MCF 10A (cell line): ENCODE measurements around the gene ST8SIA1. TPM values are rescaled to one million over a fixed set of nuclear protein-coding genes. Genes with fewer than 3 reads are reported as not detected.

ENCODE experiments used
- BruUV-seq: library from RNA; stranded (reverse); fragments of 400-500 nt; replicated peaks from 2 replicates; lab custom pipeline; 2021; lab: Mats Ljungman, UMichigan
- CTCF ChIA-PET: fragments of 300-600 bp; sonication (Branson Sonifier 250); formaldehyde crosslinking; extraction: SDS; loops from one replicate; lab custom pipeline; 2021; ENCODE audit warnings: antibody characterized with exemption, inconsistent platforms; lab: Yijun Ruan, JAX
- POLR2A ChIA-PET: fragments of 300-600, 350-650 bp; sonication (Branson Sonifier 250); formaldehyde crosslinking; extraction: SDS; loops from one replicate; lab custom pipeline; 2020; ENCODE audit warnings: antibody characterized with exemption, inconsistent platforms; lab: Yijun Ruan, JAX
- DNase-seq: peaks from one replicate; pipeline ENCODE4 v3.0.0-alpha.2; 2018; ENCODE audit not compliant: unreplicated experiment
- H3K27ac Mint-ChIP-seq: one replicate; pipeline ENCODE4 v1.8.0; 2022; ENCODE audit warnings: mild to moderate bottlenecking, low read depth, mixed read lengths; ENCODE audit not compliant: unreplicated experiment
- H3K27me3 Mint-ChIP-seq: one replicate; pipeline ENCODE4 v1.8.0; 2022; ENCODE audit warnings: mixed read lengths; ENCODE audit not compliant: insufficient read depth, unreplicated experiment
- H3K36me3 Mint-ChIP-seq: one replicate; pipeline ENCODE4 v1.8.0; 2022; ENCODE audit warnings: mild to moderate bottlenecking, moderate library complexity, mixed read lengths; ENCODE audit not compliant: insufficient read depth, unreplicated experiment
- H3K4me1 Mint-ChIP-seq: one replicate; pipeline ENCODE4 v1.8.0; 2022; ENCODE audit warnings: mixed read lengths; ENCODE audit not compliant: insufficient read depth, unreplicated experiment
- H3K4me3 Mint-ChIP-seq: one replicate; pipeline ENCODE4 v1.8.0; 2022; ENCODE audit warnings: mild to moderate bottlenecking, moderate library complexity, mixed read lengths; ENCODE audit not compliant: unreplicated experiment
- H3K9me3 Mint-ChIP-seq: one replicate; pipeline ENCODE4 v1.8.0; 2022; ENCODE audit warnings: mixed read lengths; ENCODE audit not compliant: unreplicated experiment
- intact Hi-C: fragments of 100-400 bp; cut with micrococcal nuclease; formaldehyde crosslinking; loops from 2 replicates; pipeline ENCODE4 v1.14.1; 2022
- total RNA-seq: library from RNA; stranded (reverse); gene quantifications from 2 replicates; pipeline ENCODE4 v1.2.3, GENCODE V29; 2022
- TF ChIP-seq, protein P1 (sequence below): fragments of 200-600 bp; IDR thresholded peaks from one replicate; pipeline ENCODE4 v1.8.0; 2022; ENCODE audit warnings: antibody characterized with exemption, mild to moderate bottlenecking; ENCODE audit not compliant: unreplicated experiment

Gene ST8SIA1
- total RNA-seq, 1 experiment from 2014 or later: 3.8 TPM

DNA sequence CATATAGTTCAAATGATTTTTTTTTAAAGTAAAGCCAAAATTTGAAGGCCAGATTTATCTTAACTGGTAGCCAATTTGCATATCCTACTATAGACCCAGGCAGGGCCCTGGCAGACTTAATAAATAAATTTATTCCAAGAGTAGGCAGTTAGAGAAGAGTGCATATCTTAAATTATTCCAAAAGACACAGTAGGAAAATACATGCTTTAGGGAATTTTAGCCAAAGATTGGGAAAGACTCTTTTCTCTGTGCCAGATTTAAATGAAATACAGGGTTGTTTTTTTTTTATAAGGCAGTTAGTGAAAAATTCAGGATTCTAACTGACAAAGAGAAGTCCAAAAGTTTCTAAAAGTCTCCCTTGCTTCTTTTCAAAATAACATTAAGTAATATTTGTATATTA lies 65.5 kb downstream of the ST8SIA1 start:
- POLR2A ChIA-PET: no interaction called here
- no peak overlapping the region for H3K27ac Mint-ChIP-seq
- peaks cover 13% of the 10 kb centered on the region for H3K9me3 Mint-ChIP-seq
- CTCF ChIA-PET: no interaction called here
- no TSS peak for BruUV-seq
- no peak overlapping the region for H3K4me3 Mint-ChIP-seq
- intact Hi-C loops: no loop called here
- H3K4me1 Mint-ChIP-seq: peaks cover 33% of the 10 kb centered on the region
- no peak for DNase-seq
- no peaks in the 10 kb centered on the region for H3K36me3 Mint-ChIP-seq
- TF ChIP-seq, protein P1, sequence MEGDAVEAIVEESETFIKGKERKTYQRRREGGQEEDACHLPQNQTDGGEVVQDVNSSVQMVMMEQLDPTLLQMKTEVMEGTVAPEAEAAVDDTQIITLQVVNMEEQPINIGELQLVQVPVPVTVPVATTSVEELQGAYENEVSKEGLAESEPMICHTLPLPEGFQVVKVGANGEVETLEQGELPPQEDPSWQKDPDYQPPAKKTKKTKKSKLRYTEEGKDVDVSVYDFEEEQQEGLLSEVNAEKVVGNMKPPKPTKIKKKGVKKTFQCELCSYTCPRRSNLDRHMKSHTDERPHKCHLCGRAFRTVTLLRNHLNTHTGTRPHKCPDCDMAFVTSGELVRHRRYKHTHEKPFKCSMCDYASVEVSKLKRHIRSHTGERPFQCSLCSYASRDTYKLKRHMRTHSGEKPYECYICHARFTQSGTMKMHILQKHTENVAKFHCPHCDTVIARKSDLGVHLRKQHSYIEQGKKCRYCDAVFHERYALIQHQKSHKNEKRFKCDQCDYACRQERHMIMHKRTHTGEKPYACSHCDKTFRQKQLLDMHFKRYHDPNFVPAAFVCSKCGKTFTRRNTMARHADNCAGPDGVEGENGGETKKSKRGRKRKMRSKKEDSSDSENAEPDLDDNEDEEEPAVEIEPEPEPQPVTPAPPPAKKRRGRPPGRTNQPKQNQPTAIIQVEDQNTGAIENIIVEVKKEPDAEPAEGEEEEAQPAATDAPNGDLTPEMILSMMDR: no peak
- no peaks in the 10 kb centered on the region for H3K27me3 Mint-ChIP-seq

DNA sequence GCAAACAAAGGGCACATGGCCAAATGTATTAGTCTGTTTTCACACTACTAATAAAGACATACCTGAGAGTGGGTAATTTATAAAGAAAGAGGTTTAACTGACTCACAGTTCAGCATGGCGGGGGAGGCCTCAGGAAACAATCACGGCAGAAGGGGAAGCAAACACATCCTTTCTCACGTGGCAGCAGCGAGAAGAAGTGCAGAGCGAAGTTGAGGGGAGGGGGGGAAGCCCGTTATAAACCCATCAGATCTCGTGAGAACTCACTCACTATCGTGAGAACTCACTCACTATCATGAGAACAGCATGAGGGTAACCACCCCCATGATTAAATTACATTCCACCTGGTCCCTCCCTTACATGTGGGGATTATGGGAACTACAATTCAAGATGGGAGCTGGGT lies 66.1 kb downstream of the ST8SIA1 start:
- H3K27ac Mint-ChIP-seq: no peak overlapping the region
- H3K9me3 Mint-ChIP-seq: peaks cover 7% of the 10 kb centered on the region
- no peaks in the 10 kb centered on the region for H3K27me3 Mint-ChIP-seq
- DNase-seq: no peak
- no peaks in the 10 kb centered on the region for H3K36me3 Mint-ChIP-seq
- BruUV-seq: no TSS peak
- POLR2A ChIA-PET: no interaction called here
- intact Hi-C loops: no loop called here
- CTCF ChIA-PET: interaction anchor here (2.1 kb wide), 1 partner anchor 67 kb away, joined by 6 read pairs; no protein-coding TSS in a partner anchor
- no peak overlapping the region for H3K4me3 Mint-ChIP-seq
- H3K4me1 Mint-ChIP-seq: peaks cover 27% of the 10 kb centered on the region
- TF ChIP-seq, protein P1: no peak

DNA sequence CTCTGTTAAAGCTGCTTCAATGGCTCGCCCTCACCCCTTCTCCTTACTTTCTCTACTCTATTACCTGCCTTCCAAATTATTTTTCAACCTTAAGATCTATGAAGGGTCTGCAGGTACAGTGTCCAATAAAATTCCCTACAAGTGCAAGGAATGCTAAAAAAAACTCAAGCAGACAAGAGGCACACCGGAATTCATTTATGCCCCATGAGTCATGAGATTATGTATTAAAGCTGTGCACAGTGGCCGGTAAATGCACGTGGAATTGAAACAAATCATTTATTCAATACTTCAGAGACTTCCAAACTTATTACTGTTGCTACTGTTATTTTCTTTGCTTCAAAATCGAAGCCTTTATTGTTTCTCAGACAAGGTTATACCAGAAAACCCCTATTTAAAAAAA lies 68.4 kb downstream of the ST8SIA1 start:
- TF ChIP-seq, protein P1: no peak
- POLR2A ChIA-PET: no interaction called here

DNA sequence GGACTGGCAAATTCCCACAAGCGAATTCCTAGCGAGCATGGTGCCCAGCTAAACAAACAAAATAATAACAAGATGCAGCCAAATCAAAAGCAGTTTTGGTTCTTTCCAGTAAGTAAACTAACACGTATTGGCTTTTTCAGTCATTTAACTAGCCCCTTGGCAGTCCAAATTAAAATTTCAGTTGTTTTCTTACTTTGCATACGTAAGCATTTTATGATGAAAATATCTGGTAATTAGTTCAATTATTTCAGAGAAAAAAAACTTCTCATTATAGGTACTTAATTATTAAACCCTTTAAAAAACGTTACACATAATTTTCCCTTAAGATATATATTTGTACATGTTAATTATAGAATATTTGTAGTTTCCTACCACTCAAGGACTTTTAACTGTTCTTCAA lies 70.1 kb downstream of the ST8SIA1 start:
- ChIA-PET CTCF (interaction anchor here (1.7 kb wide), 1 partner anchor 71 kb away, joined by 6 read pairs; no protein-coding TSS in a partner anchor), POLR2A (interaction anchor here (0.9 kb wide), 1 partner anchor 71 kb away, joined by 3 read pairs; no protein-coding TSS in a partner anchor)
- no peaks in the 10 kb centered on the region for H3K36me3 Mint-ChIP-seq
- intact Hi-C loops: no loop called here
- H3K27me3 Mint-ChIP-seq: no peaks in the 10 kb centered on the region
- TF ChIP-seq, protein P1: no peak
- no peak for DNase-seq
- H3K4me3 Mint-ChIP-seq: no peak overlapping the region
- peaks cover 20% of the 10 kb centered on the region for H3K4me1 Mint-ChIP-seq
- BruUV-seq: no TSS peak
- peaks cover 6% of the 10 kb centered on the region for H3K9me3 Mint-ChIP-seq
- no peak overlapping the region for H3K27ac Mint-ChIP-seq

More for the DNA sequence above, 68.4 kb downstream of the ST8SIA1 start:
- H3K27ac Mint-ChIP-seq: no peak overlapping the region
- intact Hi-C loops: no loop called here
- no peaks in the 10 kb centered on the region for H3K36me3 Mint-ChIP-seq
- peaks cover 20% of the 10 kb centered on the region for H3K4me1 Mint-ChIP-seq
- no peak overlapping the region for H3K4me3 Mint-ChIP-seq
- no TSS peak for BruUV-seq
- CTCF ChIA-PET: interaction anchor here (0.6 to 2.1 kb wide), 4 partner anchors 18 to 183 kb away, joined by 3 to 6 read pairs (median 4); no protein-coding TSS in a partner anchor
- no peak for DNase-seq
- H3K27me3 Mint-ChIP-seq: no peaks in the 10 kb centered on the region
- peaks cover 6% of the 10 kb centered on the region for H3K9me3 Mint-ChIP-seq
